ENCODE results near the gene SETD1A.

The SETD1A gene

DNA sequence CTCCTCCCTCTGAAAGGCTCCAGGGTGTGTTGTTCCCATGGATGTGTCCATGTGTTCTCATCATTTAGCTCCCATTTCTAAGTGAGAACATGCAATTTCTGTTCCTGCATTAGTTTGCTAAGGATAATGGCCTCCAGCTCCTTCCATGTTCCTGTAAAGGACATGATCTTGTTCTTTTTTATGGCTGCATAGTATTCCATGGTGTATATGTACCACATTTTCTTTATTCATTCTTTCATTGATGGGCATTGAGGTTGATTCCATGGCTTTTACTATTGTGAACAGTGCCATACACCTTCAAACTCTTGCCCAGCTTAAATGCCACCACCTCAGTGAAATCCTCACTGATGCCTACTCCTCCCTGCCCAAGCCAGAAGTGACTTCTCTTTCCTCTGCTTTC is 13.2 kb upstream of the SETD1A start:
- H3K36me3 Mint-ChIP-seq (ENCODE audit: low read depth) = peaks cover 63% of the 10 kb centered on the region
- peak overlapping the region in 1 of 3 experiments; percentile 63 for H3K27ac Mint-ChIP-seq
- TF ChIP-seq, protein P1, sequence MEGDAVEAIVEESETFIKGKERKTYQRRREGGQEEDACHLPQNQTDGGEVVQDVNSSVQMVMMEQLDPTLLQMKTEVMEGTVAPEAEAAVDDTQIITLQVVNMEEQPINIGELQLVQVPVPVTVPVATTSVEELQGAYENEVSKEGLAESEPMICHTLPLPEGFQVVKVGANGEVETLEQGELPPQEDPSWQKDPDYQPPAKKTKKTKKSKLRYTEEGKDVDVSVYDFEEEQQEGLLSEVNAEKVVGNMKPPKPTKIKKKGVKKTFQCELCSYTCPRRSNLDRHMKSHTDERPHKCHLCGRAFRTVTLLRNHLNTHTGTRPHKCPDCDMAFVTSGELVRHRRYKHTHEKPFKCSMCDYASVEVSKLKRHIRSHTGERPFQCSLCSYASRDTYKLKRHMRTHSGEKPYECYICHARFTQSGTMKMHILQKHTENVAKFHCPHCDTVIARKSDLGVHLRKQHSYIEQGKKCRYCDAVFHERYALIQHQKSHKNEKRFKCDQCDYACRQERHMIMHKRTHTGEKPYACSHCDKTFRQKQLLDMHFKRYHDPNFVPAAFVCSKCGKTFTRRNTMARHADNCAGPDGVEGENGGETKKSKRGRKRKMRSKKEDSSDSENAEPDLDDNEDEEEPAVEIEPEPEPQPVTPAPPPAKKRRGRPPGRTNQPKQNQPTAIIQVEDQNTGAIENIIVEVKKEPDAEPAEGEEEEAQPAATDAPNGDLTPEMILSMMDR (IDR thresholded peaks at IDR 0.05; ENCODE audit: unreplicated experiment in 3 of 3) = no peak
- H3K4me1 Mint-ChIP-seq = peaks cover 9% of the 10 kb centered on the region
- no peaks in the 10 kb centered on the region for H3K9me3 Mint-ChIP-seq
- no peak overlapping the region for H3K4me3 Mint-ChIP-seq
- H3K27me3 Mint-ChIP-seq (ENCODE audit: low read depth) = no peaks in the 10 kb centered on the region

DNA sequence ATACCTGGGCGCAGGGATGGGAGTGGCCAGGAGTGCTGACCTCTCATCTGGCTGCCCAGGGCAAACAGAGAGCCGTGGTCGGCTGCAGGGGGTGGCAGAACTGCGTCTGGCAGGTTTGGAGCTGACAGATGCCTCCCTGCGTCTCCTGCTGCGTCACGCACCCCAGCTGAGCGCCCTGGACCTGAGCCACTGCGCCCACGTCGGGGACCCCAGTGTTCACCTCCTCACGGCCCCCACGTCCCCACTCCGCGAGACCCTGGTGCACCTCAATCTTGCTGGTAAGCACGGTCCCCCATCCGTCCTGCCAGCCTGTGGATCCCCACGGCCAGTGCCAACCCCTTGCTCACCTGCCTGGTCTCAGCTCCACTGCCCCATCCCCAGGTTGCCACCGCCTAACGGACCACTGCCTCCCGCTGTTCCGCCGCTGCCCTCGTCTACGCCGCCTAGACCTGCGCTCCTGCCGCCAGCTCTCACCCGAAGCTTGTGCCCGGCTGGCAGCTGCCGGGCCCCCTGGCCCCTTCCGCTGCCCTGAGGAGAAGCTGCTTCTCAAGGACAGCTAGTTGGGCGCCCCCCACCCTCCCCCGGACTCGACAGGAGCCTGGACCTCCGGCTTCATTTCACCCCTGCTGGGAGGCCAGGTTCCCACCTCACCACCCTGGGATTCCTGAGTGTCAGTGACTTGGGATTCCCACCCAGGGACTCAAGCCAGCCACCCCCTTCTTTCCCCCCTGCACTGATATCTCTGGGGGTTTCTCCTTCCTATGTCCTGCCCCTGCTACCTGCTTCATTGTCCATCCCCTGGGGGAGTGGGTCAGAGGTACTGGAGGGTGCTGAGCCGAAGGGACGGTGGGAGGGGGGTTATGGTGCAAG is 10.6 kb upstream of the SETD1A start:
- Mint-ChIP-seq H3K4me1 (peaks cover 19% of the 10 kb centered on the region), H3K27me3 (ENCODE audit: low read depth) (no peaks in the 10 kb centered on the region), H3K27ac (peak overlapping the region; percentile 55 to 98 (median 62)), H3K4me3 (peak overlapping the region; percentile 55 to 75 (median 62)), H3K9me3 (no peaks in the 10 kb centered on the region), H3K36me3 (ENCODE audit: low read depth) (peaks cover 42% of the 10 kb centered on the region)
- TF ChIP-seq, protein P1 (IDR thresholded peaks at IDR 0.05; ENCODE audit: unreplicated experiment in 3 of 3) = no peak

DNA sequence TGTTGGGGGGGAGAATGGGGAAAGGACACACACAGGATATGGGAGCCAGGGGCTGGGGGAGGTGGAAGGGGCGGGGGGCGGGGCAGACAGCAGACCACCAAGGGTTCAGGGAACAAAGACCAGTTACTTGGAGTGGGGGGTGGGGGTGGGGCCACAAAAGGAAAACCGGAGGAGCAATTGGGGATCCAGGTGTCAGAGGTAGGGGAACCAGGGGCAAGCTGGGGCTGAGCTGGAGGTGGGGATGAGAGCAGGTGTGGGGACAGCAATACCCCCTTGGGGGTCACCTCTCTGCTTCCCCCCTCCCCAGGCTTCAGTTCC is 10.1 kb upstream of the SETD1A start:
- Mint-ChIP-seq H3K4me1 (peaks cover 19% of the 10 kb centered on the region), H3K27me3 (ENCODE audit: low read depth) (no peaks in the 10 kb centered on the region), H3K9me3 (no peaks in the 10 kb centered on the region), H3K27ac (peak overlapping the region; percentile 91 to 98 (median 97)), H3K4me3 (peak overlapping the region in 1 of 3 experiments; percentile 91), H3K36me3 (ENCODE audit: low read depth) (peaks cover 37% of the 10 kb centered on the region)
- TF ChIP-seq, protein P1 (IDR thresholded peaks at IDR 0.05; ENCODE audit: unreplicated experiment in 3 of 3) = no peak

DNA sequence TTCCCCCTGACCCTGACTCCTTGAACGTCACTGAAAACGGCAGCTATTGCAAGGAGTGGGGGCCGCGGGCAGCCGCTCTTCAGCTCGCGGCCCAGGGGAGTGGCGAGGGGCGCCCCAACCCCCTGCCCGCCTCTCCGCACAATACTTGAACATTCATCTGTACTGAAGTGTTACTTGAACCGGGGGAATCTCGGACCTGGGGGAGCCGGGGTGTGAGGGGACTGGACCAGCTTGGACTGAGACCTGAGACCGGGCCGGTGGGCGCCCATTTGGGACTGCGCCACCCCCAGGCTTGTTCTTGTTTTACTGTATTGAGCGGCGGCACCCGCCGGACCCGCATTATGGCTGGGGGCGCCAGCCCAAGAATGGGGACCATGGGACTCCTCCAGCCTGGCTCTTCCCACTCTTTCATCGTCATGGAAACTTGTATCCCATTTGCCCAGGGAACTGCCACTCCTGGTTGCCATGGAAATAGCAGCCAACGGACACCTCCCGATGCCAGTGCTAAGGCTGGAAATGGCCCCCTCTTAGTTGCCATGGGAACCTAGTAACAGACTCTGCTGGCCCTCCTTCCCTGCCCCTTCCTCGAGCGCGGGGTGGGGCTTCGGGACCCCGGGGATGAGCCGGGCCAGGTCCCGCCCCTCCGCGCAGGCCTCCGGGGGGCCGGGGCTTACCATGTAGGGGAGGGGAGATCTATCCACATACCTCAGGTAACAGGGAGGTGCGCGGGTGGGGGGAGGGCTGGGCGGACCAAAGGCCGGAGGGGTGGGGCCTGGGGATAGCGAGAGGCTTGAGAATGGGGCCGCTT is 9.5 kb upstream of the SETD1A start:
- Mint-ChIP-seq H3K4me1 (peaks cover 19% of the 10 kb centered on the region), H3K9me3 (no peaks in the 10 kb centered on the region), H3K36me3 (ENCODE audit: low read depth) (peaks cover 31% of the 10 kb centered on the region), H3K27me3 (ENCODE audit: low read depth) (no peaks in the 10 kb centered on the region), H3K4me3 (peak overlapping the region; percentile 89 to 93 (median 91)), H3K27ac (peak overlapping the region; percentile 91 to 98 (median 97))
- TF ChIP-seq, protein P1 (IDR thresholded peaks at IDR 0.05; ENCODE audit: unreplicated experiment in 3 of 3) = no peak

DNA sequence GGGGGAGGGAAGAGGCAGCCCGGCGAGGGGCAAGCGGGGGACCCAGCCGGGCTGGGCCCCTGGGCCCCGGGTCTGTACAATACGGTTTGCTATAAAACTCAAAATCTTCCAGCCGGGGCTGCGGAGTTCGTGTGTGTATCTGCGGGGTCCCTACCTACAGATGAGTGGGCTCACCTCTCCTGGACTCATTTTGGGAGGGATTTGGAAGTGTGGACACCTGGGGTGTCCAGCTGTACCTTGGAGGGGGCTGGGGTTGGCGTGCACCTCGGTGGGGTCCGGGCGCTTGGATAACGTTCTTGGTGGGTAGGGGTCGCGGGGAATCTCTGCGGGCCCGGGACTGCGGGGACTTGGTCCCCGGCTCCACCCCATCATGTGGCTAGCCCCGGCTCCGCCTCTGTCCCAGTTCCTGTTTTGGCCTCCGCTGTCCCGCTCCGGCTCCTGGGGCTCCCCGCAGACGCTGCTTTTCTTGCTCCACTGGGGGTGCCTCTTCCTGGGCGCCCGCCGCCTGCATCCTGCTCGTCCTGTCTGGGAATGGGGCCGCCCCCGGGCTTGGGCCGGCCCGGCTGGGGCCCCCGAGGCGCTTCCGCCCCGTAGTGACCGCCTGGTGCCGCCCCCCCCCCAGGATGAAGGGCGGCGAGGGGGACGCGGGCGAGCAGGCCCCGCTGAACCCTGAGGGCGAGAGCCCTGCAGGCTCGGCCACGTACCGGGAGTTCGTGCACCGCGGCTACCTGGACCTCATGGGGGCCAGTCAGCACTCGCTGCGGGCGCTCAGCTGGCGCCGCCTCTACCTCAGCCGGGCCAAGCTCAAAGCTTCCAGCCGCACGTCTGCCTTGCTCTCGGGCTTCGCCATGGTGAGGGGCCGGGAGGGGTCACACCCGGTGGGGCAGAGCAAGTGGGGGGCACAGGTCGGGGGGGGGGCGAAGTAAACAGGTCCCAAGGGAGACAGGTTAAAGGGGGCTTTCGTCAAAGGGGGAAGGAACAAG is 8.6 kb upstream of the SETD1A start, which contains the start of gene ORAI3:
Gene ORAI3, plus strand, starts transcription at position 402 of the 983 bp plus-strand sequence. Its CDS starts 222 bp downstream, at position 624.
- H3K27me3 Mint-ChIP-seq (ENCODE audit: low read depth) = no peaks in the 10 kb centered on the region
- no peaks in the 10 kb centered on the region for H3K9me3 Mint-ChIP-seq
- H3K27ac Mint-ChIP-seq = peak within 1 kb of the TSS; percentile 91 to 98 (median 97)
- H3K4me3 Mint-ChIP-seq = peak within 1 kb of the TSS; percentile 91 to 93 (median 92)
- H3K36me3 Mint-ChIP-seq (ENCODE audit: low read depth) = peaks cover 26% of the 10 kb centered on the region
- peaks cover 24% of the 10 kb centered on the region for H3K4me1 Mint-ChIP-seq
- TF ChIP-seq, protein P1 (IDR thresholded peaks at IDR 0.05; ENCODE audit: unreplicated experiment in 3 of 3) = no peak

Data from nephron (organoid).